ENCODE data around the gene MTCH1. TPM values are rescaled to one million over a fixed set of nuclear protein-coding genes. Genes with fewer than 3 reads are reported as not detected.

The MTCH1 gene
- total and polyA plus RNA-seq, 2 experiments from 2014 or later: 290 to 533 TPM

GRCh38 chr6:36929607-36930006, 56.4 kb downstream of the MTCH1 start:
- Histone ChIP-seq H3K9me3 (ENCODE audit: low read depth) (no peaks in the 10 kb centered on the region), H3K27ac (no peak overlapping the region), H3K4me1 (ENCODE audit: low read depth) (peaks cover 12% of the 10 kb centered on the region), H3K27me3 (no peaks in the 10 kb centered on the region), H3K4me3 (no peak overlapping the region), H3K36me3 (no peaks in the 10 kb centered on the region)
- DNase-seq (ENCODE audit: low read depth in 1 of 2, low spot score in 1 of 2): peak in 1 of 2 donors; percentile 65
- no peak for TF ChIP-seq CTCF (IDR thresholded peaks at IDR 0.05; ENCODE audit: low read depth, low read length)

GRCh38 chr6:36929152-36929551, 56.8 kb downstream of the MTCH1 start:
- Histone ChIP-seq H3K4me1 (ENCODE audit: low read depth) (peaks cover 12% of the 10 kb centered on the region), H3K36me3 (no peaks in the 10 kb centered on the region), H3K4me3 (no peak overlapping the region), H3K27me3 (no peaks in the 10 kb centered on the region), H3K9me3 (ENCODE audit: low read depth) (no peaks in the 10 kb centered on the region), H3K27ac (no peak overlapping the region)
- no peak for DNase-seq (ENCODE audit: low read depth in 1 of 2, low spot score in 1 of 2)
- no peak for TF ChIP-seq CTCF (IDR thresholded peaks at IDR 0.05; ENCODE audit: low read depth, low read length)

GRCh38 chr6:36928547-36928918, 57.5 kb downstream of the MTCH1 start:
- Histone ChIP-seq H3K36me3 (no peaks in the 10 kb centered on the region), H3K9me3 (ENCODE audit: low read depth) (no peaks in the 10 kb centered on the region), H3K4me3 (no peak overlapping the region), H3K27ac (no peak overlapping the region), H3K4me1 (ENCODE audit: low read depth) (peaks cover 12% of the 10 kb centered on the region), H3K27me3 (no peaks in the 10 kb centered on the region)
- no peak for DNase-seq (ENCODE audit: low read depth in 1 of 2, low spot score in 1 of 2)
- TF ChIP-seq CTCF (IDR thresholded peaks at IDR 0.05; ENCODE audit: low read depth, low read length): no peak

GRCh38 chr6:36927691-36928546, 58.1 kb downstream of the MTCH1 start:
- H3K27ac ChIP-seq: peak overlapping the region; percentile 27
- H3K4me1 ChIP-seq (ENCODE audit: low read depth): peaks cover 12% of the 10 kb centered on the region
- no peaks in the 10 kb centered on the region for H3K36me3 ChIP-seq
- no peaks in the 10 kb centered on the region for H3K9me3 ChIP-seq (ENCODE audit: low read depth)
- H3K4me3 ChIP-seq: no peak overlapping the region
- no peak for TF ChIP-seq CTCF (IDR thresholded peaks at IDR 0.05; ENCODE audit: low read depth, low read length)
- no peaks in the 10 kb centered on the region for H3K27me3 ChIP-seq
- no peak for DNase-seq (ENCODE audit: low read depth in 1 of 2, low spot score in 1 of 2)

- no peaks in the 10 kb centered on the region for H3K9me3 ChIP-seq (ENCODE audit: low read depth)
- H3K4me3 ChIP-seq: no peak overlapping the region
- no peak for DNase-seq (ENCODE audit: low read depth in 1 of 2, low spot score in 1 of 2)
- TF ChIP-seq CTCF (IDR thresholded peaks at IDR 0.05; ENCODE audit: low read depth, low read length): no peak
- no peaks in the 10 kb centered on the region for H3K36me3 ChIP-seq
- H3K4me1 ChIP-seq (ENCODE audit: low read depth): peaks cover 12% of the 10 kb centered on the region
- H3K27ac ChIP-seq: peak overlapping the region; percentile 27
- H3K27me3 ChIP-seq: no peaks in the 10 kb centered on the region
Measured at GRCh38 chr6:36926708-36927513, 59.1 kb downstream of the MTCH1 start.
